Activated T-helper 9 cell treated with anti-CD3 and anti-CD28 coated beads, Interleukin-2, amount 50 U/mL, for 16 hours (primary cell): ENCODE measurements around the gene KRT81.

Experiments
- DNase-seq: peaks from one replicate; pipeline ENCODE4 v3.0.0-alpha.2; 2020; ENCODE audit warnings: low read depth

KRT81 gene

GRCh38 chr12:52291267-52291935 lies at the start of gene KRT81:
Gene KRT81, minus strand, starts transcription at chr12:52291534. Its CDS starts 69 bp downstream, at chr12:52291465.
- DNase-seq, result no peak

DNA sequence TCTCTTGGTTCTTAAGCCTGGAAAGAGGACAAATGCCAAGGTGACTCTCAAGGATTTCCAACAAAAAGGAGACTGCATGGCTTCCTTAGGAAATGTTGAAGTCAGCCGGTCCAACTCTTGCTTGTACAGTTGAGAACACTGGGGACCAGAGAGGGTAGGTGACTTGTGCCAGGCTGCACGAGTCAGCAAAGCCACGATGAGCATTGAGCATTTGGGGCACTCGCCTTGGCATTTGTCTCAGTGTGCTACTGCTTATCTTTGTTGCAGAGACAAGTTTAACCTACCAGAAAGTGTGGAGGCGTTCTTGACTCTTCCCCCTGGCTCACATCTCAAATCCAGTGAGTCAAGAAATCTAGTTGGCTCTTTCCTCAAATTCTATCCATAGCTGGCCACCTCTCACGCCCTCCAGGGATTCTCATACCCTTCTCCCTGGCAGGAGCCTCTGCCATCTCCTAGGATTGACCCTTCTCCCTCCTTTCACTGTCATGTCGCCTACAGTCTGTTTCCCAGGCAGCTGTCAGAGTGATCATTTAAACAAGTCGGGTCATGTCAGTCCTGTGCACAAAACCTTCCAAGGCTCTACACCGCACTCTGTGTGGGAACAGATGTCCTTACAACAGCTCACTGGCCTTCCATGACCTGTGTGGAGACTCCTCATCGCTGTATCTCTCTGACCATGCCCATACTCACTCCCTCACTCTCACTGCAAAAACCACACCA lies 47.1 kb upstream of the KRT81 start:
- DNase-seq, result no peak

- no peak for DNase-seq
Observed at GRCh38 chr12:52337054-52337453, 45.7 kb upstream of the KRT81 start.

DNA sequence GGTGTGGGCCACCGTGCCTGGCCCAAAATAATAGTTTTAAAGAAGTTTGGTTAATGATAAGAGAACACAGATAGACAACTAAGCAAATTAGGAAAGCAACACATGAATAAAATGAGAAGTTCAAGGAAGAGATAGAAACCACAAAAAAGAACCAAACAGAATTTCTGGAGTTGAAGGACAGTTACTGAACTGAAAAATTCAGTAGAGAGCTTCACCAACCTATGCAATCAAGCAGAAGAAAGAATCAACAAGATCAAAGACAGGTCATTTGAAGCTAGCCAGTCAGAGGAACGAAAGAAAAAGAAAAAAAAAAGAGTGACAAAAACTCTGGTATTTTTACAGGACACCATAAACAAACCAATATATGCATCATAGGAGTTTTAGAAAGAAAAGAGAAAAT lies 45.3 kb upstream of the KRT81 start:
- DNase-seq, result no peak

DNA sequence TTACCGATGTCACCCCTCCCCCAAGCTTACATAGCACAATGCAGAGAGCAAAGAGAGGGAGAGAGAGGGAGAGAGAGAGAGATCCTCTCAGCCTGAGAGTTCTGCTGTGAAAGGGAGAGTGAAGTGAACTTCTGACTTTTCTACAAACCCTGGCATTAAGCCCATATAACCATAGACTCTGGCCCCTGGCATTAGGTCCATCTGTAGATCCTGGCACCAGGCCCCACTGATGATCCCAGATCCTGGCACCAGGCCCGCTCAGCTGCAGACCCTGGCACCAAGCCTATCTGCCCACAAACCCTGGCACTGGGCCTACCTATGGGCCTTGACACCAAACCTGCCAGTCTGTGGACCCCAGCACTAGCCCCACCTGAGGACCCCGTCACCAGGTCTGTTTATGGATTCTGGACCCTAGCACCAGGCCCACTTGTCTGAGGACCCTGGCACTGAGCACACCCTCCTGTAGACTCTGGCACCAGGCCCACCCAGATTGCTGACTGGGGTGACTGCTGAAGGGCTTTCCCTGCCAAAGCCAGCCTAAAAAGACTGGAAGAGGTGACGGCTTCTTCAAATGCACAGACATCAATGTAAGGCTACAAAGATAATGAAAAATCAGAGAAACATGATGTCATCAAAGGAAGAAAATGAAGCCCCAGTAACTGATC lies 44.4 kb upstream of the KRT81 start:
- no peak for DNase-seq

DNA sequence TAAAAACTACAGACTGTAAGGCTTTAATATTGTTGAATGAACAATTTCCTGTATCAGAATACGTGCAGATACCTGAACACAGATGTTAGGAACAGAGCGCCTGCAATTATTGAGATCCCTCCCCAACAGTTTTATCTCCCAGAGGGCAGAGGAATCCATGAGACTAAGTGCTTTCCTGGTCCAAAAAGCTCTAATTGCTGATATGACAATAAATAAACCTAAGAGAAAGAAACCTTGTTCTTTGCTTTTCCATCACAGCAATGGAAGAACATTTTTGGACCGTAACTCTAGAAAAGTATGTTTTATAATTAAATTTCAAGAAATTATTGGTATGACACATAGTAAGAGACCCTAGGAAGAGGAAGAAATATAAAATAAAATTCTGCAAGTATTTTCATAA lies 42.9 kb upstream of the KRT81 start:
- no peak for DNase-seq

GRCh38 chr12:52333321-52333720 lies 42.0 kb upstream of the KRT81 start:
- DNase-seq, result no peak

- no peak for DNase-seq
Observed at GRCh38 chr12:52332381-52332780, 41.0 kb upstream of the KRT81 start.

GRCh38 chr12:52331833-52332232 lies 40.5 kb upstream of the KRT81 start:
- no peak for DNase-seq

DNA sequence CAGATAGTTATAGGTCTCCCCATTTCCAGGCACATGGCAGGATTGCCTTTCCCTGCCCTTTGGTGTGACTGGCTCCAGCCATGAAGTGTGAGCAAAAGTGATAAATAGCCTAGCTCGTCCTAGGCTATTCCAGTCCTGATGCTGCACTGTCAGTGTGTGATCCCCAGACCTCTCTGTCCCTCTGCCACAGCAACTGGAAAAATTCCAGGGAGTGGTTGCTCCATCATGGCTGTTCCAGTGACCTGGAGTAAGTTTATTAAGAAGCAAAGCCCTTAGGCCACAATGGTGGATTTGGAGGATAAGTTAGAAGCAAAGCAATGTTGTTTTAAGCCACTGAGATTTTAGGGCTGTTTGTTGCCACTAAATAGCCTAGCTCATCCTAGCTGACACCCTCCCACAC lies 39.7 kb upstream of the KRT81 start:
- no peak for DNase-seq

DNA sequence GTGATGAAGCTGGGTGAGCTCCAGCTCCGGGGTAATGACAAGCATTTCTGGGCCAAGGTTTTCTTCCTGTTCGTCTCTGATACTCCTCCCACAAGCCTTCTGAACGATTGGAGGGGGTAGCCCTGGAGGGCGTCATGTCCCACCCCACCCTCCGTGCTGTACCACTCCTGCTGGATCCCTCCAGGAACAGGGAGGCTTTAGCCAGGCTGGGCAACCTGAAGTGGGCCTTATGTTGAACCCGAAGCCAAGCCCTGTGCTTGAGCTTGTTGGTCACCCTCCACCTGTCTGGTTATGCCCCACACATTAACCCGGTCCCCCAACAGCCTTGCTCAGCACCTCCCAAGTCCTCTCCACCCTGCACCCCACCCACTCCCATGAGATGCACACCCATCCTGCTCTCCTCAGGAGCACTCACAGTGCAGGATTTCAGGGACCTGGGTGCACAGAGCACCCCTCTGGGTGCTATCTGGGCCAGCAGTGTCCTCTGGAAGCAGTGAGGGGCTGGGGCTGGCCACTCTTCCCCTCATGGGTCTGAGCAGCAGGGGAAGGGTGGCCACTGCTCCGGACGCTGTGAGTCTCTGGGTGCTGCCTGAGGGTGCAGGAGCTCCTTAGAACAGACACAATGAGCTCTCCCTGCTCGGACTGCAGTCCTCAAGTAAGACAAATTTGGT lies 36.6 kb upstream of the KRT81 start:
- no peak for DNase-seq

- DNase-seq, result peak; percentile 59
Observed at GRCh38 chr12:52327052-52327829, 35.9 kb upstream of the KRT81 start.

DNA sequence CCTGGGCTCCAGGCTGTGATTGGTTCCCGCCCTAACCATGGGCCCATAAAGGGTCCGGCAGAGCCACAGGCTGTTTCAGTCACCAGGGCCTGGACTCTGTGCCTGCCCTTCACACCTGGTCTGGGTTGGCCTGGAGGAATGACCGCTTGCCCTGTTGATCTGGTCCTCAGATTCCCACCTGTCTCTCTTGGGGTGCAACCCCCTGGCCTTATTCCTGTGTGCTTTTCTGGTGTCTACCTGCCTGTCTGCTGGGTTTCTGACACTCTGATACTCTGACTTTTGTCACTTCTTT lies 32.8 kb upstream of the KRT81 start:
- DNase-seq, result no peak

DNA sequence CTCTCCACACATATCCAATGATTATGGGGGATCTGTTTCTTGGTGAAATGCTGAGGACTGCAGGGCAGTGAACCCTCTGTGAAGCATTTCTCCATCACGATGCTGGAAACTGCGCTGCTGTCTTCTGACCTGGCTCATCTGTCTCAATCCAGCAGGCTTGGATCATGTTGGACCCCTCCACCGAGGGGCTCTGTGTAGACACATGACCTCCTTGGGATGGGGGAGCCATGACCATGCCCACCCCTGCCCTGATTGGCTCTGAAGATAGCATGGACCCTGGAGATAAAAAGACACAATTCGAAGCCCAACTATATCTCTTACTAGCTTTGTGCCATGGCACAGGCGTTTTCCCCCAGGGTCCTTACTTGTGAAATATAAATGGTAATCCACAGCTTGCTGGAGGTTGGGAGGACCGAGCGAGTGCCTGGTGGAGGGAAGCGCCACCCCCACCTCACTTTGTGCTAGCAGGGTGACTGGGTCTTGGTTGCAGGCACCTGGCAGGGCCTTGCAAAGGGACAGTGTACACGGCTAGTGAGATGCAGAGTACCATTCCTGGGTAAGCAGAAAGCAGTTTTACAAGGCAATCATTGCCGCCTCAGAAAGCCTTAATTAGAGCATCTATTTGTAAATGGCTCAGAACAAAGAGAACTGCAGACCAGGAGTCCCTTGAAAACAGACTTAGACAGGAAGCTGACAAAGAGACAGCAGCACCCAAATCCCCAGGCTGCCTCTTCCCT lies 32.2 kb upstream of the KRT81 start:
- DNase-seq, result no peak

GRCh38 chr12:52323001-52323400 lies 31.7 kb upstream of the KRT81 start:
- no peak for DNase-seq

DNA sequence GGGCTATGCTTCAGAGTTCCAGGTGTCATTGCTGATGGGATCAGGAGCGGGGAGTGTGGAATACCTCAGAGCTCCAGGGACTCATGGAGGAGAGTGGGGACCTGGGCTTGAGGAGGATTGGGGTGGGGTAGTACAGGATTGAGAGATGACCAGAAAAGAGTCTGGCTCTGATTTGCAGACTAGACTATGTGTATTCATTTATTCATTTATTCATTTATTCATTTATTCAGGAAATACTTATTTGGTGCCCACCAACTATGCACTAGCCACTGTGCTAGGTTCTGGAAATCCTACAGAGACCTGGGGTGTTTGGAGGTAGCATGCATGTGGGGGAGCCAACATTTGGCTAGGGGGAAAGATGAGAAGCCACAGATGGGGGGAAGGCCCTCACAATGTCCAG lies 30.7 kb upstream of the KRT81 start:
- DNase-seq, result no peak

GRCh38 chr12:52321418-52321817 lies 30.1 kb upstream of the KRT81 start:
- no peak for DNase-seq

GRCh38 chr12:52320784-52321400 lies 29.6 kb upstream of the KRT81 start, which contains the start of gene KRT83:
Gene KRT83, minus strand, starts transcription at chr12:52321398. Its CDS starts 63 bp downstream, at chr12:52321335.
- no peak for DNase-seq

DNA sequence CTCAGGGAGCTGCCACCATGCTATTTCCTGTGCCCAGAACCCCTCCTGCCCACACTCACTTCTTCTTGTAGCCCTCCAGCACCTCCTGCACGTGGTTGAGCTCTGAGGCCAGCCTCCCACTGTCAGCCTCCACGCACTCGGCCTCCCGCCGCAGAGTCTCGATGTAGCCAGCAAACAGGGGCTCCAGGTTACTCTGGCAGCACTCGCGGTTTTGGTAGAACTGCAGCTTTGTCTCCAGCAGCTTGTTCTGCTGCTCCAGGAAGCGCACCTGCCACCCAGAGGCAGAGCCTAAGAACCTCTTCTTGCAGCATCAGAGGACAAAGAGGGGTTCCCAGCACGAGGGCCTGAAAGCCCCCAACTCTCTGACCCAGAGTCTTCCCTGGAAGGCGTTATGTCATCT lies 27.8 kb upstream of the KRT81 start:
- DNase-seq, result no peak

DNA sequence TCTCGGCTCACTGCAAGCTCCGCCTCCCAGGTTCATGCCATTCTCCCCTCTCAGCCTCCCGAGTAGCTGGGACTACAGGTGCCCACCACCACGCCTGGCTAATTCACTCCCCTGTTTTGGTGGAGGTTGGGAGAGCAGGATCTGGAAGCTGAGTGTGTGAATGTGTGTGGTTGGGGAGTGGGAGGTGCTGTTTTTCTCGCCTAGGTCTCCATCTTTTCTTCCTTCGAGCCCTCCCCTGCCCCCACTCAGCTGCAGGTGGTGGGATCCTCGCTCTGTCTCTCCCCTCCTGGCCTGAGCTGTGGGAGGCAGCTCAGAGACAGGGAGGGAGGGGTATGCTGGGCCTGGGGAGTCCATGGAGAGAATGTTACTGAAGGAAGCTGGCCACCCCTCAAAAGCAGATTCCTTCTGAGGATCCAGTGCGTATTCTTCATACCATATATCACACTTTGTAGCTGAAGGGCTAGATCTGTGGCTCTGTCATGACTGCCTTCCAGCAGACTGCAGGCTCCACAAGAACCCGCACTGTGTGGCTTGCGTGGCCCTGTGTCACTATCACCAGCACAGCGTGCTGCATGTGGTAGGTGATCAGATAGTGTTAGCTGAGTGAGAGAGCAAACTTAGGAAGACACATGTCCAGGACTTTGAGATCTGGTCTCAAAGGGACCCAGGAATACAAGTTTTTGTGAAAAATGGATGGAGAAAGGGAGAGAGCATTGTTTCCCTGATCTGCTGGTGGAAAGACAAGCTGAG lies 27.1 kb upstream of the KRT81 start:
- DNase-seq, result no peak
